Mammary epithelial cell (primary cell): ENCODE measurements around the gene DCD.

Source experiments
- EZH2 ChIP-seq: IDR thresholded peaks from 2 replicates; pipeline ENCODE4 v1.6.1; 2012; ENCODE audit warnings: low read length, inconsistent platforms, borderline replicate concordance
- TF ChIP-seq, protein P1 (sequence below), 2 donors: IDR thresholded peaks in 1 of 2; conservative IDR thresholded peaks in 1 of 2; 2 replicates each; pipeline ENCODE4 v1.5.1; 2011 to 2012; ENCODE audit warnings: inconsistent platforms in 2 of 2, low read length in 2 of 2, mild to moderate bottlenecking in 2 of 2, control low read depth in 1 of 2, low read depth in 1 of 2; ENCODE audit not compliant: insufficient read depth in 1 of 2; ENCODE audit errors: extremely low read depth in 1 of 2

DNA sequence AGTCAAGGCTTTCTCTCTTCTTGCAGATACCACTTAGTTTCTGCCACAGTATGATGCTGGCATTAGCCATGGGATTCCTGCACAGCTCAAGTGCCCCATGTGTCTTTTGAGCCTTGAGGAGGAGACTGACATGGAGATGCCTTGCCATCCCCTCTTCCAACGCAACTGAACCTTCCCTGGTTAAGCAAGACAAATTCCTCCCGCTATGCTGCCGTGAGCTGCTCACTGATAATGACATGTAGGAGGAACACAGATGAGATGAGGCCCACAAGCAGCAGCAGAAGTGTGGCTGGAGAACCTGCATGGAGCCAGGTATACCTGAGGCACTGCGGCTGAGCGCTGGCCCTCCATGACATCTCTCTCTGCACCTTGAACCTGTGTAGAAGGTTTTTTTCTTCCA is 44.3 kb downstream of the DCD start:
- TF ChIP-seq, protein P1, sequence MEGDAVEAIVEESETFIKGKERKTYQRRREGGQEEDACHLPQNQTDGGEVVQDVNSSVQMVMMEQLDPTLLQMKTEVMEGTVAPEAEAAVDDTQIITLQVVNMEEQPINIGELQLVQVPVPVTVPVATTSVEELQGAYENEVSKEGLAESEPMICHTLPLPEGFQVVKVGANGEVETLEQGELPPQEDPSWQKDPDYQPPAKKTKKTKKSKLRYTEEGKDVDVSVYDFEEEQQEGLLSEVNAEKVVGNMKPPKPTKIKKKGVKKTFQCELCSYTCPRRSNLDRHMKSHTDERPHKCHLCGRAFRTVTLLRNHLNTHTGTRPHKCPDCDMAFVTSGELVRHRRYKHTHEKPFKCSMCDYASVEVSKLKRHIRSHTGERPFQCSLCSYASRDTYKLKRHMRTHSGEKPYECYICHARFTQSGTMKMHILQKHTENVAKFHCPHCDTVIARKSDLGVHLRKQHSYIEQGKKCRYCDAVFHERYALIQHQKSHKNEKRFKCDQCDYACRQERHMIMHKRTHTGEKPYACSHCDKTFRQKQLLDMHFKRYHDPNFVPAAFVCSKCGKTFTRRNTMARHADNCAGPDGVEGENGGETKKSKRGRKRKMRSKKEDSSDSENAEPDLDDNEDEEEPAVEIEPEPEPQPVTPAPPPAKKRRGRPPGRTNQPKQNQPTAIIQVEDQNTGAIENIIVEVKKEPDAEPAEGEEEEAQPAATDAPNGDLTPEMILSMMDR (conservative IDR thresholded peaks at IDR 0.05 in 1 of 2, IDR thresholded peaks at IDR 0.05 in 1 of 2; ENCODE audit: extremely low read depth in 1 of 2, insufficient read depth in 1 of 2, low read depth in 1 of 2, low read length in 2 of 2): no peak
- no peak for TF ChIP-seq EZH2
